ENCODE data around the gene PHLDA1. TPM values are rescaled to one million over a fixed set of nuclear protein-coding genes. Genes with fewer than 3 reads are reported as not detected.

Gene PHLDA1
- total and polyA plus RNA-seq, 9 of the 15 experiments (the other 6 are each of a cell fraction or from before 2014, with no cell fraction given), result 0.15 to 2.9 (median 0.54) TPM

DNA sequence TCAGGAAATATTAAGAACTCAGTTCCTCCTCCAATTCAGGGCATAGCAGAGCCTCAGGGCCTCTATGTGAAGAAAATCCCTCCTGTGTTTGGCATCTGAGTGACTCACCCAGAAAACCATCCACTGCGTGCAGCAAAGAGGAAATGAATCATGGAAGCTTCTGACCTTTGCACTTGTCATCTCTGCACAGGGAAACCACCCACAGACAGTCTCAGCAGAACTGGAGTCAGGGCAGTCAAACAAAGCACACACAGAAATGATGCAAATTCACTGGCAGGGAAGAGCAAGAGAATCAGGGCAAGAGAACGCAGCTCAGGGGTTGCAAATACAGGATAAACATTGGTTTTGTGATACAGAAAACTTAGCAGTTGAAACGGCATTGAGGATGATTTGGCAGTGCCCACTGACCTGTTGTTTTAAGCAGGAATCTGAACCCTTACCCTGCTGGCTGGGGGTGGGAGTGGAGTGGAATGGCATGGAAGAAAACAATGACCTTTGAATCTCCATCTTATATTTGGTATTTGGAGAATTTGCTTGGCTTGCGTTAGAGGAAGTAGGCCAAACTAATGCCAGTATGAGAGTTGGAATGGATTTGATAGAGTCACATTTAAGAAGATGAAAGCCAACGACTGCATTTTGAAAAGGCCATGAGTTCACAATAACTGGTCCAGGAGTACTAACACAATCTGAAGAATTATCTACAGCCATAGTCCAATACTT lies 53.5 kb downstream of the PHLDA1 start (continued):
- TF ChIP-seq, protein P1, sequence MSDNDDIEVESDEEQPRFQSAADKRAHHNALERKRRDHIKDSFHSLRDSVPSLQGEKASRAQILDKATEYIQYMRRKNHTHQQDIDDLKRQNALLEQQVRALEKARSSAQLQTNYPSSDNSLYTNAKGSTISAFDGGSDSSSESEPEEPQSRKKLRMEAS (CRISPR knock-in tag; IDR thresholded peaks at IDR 0.05), result no peak
- TF ChIP-seq SAFB (IDR thresholded peaks at IDR 0.05; ENCODE audit: borderline replicate concordance, low read depth, low read length), result no peak
- no peak for TF ChIP-seq SNRNP70 (optimal IDR thresholded peaks at IDR 0.05; ENCODE audit: low read depth, low read length)
- peak; percentile 95 for TF ChIP-seq NR2C2 (CRISPR knock-in tag; IDR thresholded peaks at IDR 0.05)
- peak; percentile 98 for TF ChIP-seq NR2C2 (tag; IDR thresholded peaks at IDR 0.05)
- peak; percentile 97 for TF ChIP-seq JUN (IDR thresholded peaks at IDR 0.05; ENCODE audit: borderline replicate concordance, low read depth, low read length)
- TF ChIP-seq JUN (CRISPR knock-in tag; IDR thresholded peaks at IDR 0.05; ENCODE audit: borderline replicate concordance), result no peak
- TF ChIP-seq CEBPG (CRISPR knock-in tag; IDR thresholded peaks at IDR 0.05), result no peak; the same call in 1 of the 2 replicates
- TF ChIP-seq CEBPG (tag; conservative IDR thresholded peaks at IDR 0.05 in 1 of 2, IDR thresholded peaks at IDR 0.05 in 1 of 2), result peak; percentile 31 to 65; a peak in 2 of 4 replicates
- TF ChIP-seq NCOR1 (IDR thresholded peaks at IDR 0.05), result peak; percentile 39
- peak; percentile 72; the same call in 1 of the 2 replicates for TF ChIP-seq SMARCC2 (IDR thresholded peaks at IDR 0.05; ENCODE audit: low read depth)
- TF ChIP-seq COPS2 (conservative IDR thresholded peaks at IDR 0.05), result no peak
- no peak for TF ChIP-seq ZNF75A (CRISPR knock-in tag; IDR thresholded peaks at IDR 0.05)
- no peak for TF ChIP-seq ZNF445 (CRISPR knock-in tag; IDR thresholded peaks at IDR 0.05; ENCODE audit: low read depth)
- TF ChIP-seq SPI1 (IDR thresholded peaks at IDR 0.05; ENCODE audit: borderline replicate concordance, low read depth, low read length), result peak; percentile 73
- TF ChIP-seq BHLHE40 (IDR thresholded peaks at IDR 0.05; ENCODE audit: low read length), result peak; percentile 21; the same call in 1 of the 2 replicates
- TF ChIP-seq ZNF830 (CRISPR knock-in tag; IDR thresholded peaks at IDR 0.05), result no peak
- TF ChIP-seq, protein P2, sequence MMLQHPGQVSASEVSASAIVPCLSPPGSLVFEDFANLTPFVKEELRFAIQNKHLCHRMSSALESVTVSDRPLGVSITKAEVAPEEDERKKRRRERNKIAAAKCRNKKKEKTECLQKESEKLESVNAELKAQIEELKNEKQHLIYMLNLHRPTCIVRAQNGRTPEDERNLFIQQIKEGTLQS (IDR thresholded peaks at IDR 0.05), result peak; percentile 89
- TF ChIP-seq, protein P2 (CRISPR knock-in tag; conservative IDR thresholded peaks at IDR 0.05), result no peak; the same call in 1 of the 2 replicates
- no peak for TF ChIP-seq STAT5B (CRISPR knock-in tag; IDR thresholded peaks at IDR 0.05)
- TF ChIP-seq ZFPM2 (CRISPR knock-in tag; IDR thresholded peaks at IDR 0.05), result no peak
- peak; percentile 95 for TF ChIP-seq JUND (IDR thresholded peaks at IDR 0.05; ENCODE audit: borderline replicate concordance, low read depth, low read length)
- peak; percentile 87; the same call in 2 of the 3 replicates for TF ChIP-seq JUND (tag; IDR thresholded peaks at IDR 0.05; ENCODE audit: borderline replicate concordance, low read depth, low read length)
- TF ChIP-seq, protein P3, sequence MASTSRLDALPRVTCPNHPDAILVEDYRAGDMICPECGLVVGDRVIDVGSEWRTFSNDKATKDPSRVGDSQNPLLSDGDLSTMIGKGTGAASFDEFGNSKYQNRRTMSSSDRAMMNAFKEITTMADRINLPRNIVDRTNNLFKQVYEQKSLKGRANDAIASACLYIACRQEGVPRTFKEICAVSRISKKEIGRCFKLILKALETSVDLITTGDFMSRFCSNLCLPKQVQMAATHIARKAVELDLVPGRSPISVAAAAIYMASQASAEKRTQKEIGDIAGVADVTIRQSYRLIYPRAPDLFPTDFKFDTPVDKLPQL (IDR thresholded peaks at IDR 0.05; ENCODE audit: extremely low read depth, insufficient read length), result no peak
- TF ChIP-seq HDAC1 (IDR thresholded peaks at IDR 0.05), result peak in 1 of 2 experiments; percentile 45; a peak in 1 of 4 replicates
- TF ChIP-seq SMARCA4 (IDR thresholded peaks at IDR 0.05), result peak; percentile 86
- TF ChIP-seq ZNF780A (CRISPR knock-in tag; IDR thresholded peaks at IDR 0.05), result no peak
- peak; percentile 67; the same call in 1 of the 2 replicates for TF ChIP-seq EP300 (IDR thresholded peaks at IDR 0.05; ENCODE audit: low read length)
- TF ChIP-seq ZNF175 (CRISPR knock-in tag; IDR thresholded peaks at IDR 0.05; ENCODE audit: low read depth), result no peak
- TF ChIP-seq ZNF77 (CRISPR knock-in tag; IDR thresholded peaks at IDR 0.05), result no peak

Measured in K562 (cell line).